MV-4-11 (cell line): ENCODE measurements around the gene RUBCNL.

ENCODE experiments used
- DNase-seq: peaks from one replicate; lab custom pipeline; 2025; lab: John Stamatoyannopoulos, UW

RUBCNL gene

DNA sequence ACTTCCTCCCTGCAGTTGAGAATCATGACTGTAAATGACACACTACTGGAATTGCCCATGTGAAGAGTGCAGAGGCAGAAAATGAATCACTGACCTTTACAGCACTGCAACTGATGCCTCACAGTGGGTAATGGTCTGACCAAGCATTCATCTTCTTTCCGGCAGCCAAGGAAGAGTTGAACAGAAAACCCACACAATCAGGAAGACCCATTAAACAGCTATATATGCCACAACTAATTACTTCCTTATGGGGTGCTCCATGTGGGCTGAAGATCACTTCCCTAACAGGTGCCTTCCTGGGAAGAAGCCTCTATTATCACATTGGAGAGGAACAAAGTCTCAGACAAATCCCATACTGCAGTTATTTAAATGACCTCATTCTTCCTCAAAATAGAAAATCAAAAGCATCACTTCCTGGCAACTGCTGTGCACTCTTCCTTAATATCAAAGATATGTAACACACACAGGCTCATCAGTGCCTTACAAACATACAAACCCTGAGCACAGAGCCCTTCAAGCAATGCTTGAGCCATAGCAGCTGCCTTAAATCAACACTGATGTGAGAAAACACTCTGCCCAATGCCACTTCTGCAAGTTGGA, 45.8 kb downstream of the RUBCNL start:
- DNase-seq = peak; percentile 92

DNA sequence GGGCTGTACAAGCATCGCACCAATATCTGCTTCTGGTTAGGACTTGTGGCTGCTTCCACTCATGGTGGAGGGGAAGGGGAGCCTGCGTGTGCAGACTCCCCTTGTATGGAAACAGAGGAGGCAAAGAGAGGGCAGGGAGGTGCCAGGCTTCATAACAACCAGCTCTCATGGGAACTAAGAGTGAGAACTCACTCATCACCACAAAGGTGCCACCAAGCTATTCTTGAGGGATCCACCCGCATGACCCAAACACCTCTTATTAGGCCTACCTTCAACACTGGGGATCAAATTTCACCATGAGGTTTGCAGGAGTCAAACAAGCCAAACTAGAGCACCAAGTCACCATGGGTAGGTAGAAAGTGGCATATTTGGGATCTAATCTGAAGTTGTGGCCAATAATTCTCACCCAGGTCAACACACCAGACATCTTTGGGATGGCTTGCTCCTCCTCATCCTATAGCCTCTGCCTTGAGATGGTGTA, 46.4 kb downstream of the RUBCNL start:
- DNase-seq = no peak

DNA sequence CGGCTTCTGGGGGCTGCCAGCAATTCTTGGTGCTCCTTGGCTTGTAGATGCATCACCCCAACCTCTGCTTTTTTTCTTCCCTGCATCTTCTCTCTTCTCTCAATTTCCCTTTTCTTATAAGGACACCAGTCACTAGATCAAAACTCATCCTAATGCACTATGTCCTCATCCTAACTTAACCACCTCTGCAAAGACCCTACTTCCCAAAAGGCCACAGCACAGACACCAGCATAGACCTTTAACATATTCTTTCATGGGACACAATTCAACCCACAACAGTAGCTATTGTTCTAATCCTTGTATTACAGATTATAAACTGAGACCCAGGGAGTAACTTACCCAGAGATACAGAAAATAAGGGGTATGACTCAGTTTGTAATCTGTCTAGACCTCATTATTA, 47.0 kb downstream of the RUBCNL start:
- DNase-seq = no peak

DNA sequence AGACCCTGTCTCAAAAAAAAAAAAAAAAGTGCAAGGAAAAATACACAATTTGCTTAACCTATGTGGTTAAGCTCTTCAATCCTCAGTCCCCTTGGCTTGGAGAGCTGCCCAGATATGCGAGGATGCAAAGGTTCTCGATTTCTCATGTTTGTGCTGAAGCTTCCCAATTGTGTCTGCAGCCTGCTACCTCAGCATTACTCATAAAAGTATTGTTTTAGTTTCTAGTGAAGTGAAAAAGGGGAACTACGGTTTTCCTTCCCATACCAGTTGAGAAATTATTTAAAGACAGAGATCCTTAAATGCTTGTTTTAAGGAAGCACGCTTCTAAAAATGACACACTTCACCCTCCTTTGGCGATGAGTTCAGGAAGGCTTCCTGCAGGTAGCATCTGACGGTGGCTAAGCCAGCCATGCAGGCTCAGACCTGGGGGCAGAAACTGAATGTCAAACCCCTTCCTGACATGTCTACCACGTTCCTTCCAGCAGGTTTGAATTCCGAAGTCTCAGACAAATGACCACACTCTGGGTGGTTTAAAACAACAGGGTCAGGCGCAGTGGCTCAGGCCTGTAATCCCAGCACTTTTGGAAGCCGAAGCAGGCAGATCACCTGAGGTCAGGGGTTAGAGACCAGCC, 47.9 kb downstream of the RUBCNL start:
- peak; percentile 99 for DNase-seq

DNA sequence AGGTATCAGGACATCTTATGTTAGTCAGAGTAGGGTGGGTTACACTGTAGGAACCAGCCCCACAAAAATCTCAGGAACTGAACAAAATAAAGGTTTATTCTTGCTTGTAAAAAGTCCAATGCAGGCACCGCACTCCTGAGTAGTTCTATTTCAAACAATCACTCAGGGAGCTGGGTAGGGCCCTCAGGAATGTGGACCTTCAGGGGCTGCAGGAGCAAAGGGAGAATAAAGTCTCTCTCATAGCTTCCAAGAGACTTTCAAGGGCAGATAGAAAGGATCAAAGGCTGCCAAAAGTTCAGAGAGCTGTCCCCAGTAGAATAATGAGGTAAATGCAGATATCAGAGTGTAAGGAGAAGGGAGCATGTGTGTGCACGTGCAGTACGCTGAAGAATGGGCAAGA, 49.4 kb downstream of the RUBCNL start:
- DNase-seq = no peak

DNA sequence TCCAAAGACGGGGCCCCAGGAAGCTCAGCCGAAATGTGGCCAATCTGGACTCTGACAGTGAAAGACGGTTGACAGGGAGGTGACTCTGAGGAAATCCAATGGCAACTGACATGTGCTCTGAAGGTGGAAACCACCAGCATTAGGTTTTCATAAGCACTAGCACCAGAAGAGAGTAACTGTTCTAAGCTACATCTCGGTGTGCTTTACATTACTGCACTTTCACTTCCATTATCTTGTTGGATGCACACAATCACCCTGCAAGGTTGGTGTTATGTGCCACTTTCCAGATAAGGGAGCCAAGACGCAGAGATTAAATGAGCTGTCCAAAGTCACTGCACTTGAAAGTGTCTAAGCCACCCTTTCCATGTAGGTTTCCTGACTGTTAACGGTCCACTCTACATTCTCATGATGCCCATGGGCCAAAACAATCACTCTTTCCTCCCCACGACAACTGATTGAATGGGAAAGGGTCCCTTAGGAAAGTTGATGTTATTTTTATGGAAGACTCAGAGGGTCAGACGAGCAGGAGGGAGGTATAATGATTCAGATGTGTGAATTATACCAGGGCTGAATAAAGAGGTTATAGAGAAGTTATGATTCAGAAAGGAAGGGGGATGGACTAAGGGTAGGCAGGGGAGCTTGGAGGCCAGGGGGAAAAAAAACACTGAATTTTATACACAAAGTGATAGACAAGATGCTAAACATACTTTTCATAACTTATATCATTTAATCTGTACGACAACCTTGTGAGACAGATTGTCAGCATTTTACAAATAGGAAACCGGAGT, 52.8 kb downstream of the RUBCNL start:
- peak; percentile 73 for DNase-seq

DNA sequence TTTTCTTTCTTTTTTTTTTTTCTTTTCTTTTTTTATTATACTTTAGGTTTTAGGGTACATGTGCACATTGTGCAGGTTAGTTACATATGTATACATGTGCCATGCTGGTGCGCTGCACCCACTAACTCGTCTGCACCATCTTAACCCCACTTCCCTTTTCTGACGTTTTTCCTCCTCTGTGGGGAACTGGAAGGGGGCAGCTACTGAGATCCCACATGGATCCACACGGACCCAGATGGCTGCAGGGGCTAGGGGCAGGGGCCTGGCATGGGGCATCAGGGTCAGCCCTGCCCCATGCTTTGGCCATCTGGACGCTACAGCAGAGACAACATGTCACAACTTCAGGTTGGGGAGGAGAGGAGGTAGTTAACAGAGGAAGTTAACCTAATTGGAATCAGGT, 54.3 kb downstream of the RUBCNL start:
- DNase-seq = no peak

DNA sequence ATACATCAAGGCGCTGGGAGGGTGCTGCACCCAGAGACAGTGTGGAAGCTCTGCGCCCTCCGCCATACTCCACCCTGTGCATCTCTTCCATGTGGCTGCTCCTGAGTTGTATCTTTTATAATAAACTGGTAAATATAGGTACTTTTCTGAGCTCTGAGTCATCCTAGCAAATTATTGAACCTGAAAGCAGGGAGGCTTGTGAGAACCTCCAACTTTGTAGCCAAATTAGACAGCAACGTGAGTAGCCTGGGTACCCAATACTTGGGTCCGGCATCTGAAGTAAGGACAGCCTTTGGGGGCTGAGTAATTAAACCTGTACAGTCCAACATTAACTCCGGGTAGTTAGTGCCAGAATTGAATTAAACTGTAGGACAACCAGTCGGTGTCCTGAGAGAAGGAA, 57.4 kb downstream of the RUBCNL start:
- DNase-seq = no peak

DNA sequence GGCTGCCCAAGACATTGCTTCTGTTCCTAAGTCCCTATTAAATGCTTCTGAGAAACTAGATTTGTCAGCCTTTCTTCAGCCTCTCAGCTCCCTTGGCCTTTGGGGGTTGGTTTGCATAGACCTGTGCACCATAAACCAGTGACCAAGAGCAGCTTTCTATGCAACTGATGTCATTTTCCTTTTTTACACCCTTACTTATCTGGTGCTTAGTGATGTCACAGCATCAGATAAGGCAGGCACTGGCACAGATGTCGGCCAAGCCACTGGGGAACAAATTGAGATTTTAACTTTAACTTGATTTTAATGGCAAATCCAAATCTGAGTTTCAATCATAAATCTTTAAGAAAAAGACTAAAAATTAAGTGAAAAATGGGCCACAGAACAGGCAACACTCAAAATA, 59.8 kb downstream of the RUBCNL start:
- DNase-seq = no peak

DNA sequence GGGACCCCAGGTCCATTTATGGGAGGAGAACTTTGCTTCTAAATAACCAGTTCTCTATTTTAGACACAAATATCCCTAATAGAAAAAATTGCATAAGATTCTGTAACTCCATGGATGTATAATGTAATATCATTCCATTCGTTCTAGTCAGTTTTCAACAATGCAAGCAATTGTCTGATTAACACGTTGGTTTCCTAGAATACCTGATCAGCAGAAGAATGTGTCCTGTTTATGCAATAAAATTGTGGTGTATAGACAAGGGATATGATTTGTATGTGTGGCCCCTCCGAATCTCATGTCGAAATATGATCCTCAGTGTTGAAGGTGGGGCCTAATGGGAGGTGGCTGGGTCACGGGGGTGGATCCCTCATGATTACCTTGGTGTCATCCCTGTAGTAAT, 62.1 kb downstream of the RUBCNL start:
- DNase-seq = no peak

DNA sequence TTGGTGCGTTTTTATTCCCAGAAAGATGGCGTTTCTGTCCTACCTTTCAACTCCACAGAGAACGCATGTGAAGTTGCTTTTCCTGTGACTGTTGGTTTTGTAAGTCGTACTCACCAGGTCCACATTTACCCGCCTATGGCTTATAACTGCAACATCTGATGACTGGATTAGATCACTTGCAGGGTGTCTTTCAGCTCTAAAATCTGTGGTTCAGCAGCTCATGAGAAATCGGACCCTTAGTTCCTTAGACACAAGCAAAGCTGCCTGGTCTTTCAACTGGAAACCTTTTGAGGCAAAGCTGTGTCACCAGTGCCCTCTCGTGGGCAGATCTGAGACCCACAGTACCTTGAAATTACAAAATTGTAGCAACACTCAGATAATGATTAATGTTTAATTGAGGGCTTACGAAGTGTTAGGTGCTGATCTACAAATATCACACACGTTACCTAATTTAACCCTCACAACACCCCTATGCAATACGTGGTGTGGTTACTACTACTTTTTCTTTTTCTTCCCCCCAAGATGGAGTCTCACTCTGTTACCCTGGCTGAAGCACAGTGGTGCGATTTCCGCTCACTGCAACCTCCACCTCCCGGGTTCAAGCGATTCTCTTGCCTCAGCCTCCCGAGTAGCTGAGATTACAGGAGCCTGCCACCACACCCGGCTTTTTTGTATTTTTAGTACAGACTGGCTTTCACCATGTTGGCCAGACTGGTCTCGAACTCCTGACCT, 65.4 kb downstream of the RUBCNL start:
- DNase-seq = peak; percentile 73

DNA sequence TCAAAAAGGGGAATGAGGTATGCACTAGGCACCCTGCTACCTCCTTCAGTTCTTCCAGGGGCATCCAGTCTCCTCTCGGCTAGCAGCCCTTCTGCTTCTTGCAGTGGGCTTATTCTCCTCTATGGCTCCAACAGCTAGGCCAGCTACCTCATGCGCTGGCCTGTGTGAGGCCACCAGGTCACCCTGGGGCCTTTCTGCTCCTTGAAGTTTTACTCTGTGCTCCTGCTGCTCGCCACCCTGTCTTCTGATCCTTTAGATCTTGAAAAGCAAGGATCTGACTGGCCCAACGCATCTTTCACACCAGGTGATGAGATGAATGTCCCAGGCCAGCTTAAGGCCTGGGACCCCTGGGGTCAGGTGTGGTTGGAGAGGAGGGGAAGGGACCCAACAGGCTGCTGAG, 66.2 kb downstream of the RUBCNL start:
- DNase-seq = no peak

DNA sequence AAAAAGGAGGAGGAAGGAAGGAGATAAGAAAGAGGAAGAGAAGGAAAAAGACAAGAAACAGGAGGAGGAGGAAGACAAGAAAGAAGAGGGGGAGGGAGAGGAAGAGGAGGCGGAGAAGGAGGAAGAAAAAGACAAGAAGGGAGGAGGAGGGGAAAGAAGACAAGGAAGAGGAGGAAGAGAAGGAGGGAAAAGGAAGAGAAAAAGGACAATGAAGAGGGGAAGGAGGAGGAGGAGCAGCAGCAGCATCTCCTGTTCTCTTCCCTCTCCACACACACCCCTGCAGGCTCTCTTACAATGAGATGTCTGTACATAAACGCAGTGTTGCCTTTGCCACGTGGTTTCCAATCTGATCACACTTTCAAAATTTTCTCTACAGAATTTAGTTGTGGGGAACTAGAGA, 66.6 kb downstream of the RUBCNL start:
- no peak for DNase-seq

DNA sequence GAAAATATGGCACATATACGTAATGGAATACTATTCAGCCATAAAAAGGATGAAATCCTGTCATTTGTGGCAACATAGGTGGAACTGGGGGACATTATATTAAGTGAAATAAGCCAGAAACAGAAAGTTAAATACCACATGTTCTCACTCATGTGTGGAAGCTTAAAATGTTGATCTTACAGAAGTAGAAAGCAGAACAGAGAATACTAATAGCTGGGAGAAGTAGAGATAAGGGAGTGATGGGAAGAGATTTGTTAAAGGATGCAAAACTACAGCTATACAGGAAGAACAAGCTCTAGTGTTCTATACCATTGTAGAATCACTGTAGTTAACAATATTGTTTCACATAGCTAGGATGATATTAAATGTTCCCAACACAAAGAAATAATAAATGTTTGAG, 68.1 kb downstream of the RUBCNL start:
- no peak for DNase-seq

DNA sequence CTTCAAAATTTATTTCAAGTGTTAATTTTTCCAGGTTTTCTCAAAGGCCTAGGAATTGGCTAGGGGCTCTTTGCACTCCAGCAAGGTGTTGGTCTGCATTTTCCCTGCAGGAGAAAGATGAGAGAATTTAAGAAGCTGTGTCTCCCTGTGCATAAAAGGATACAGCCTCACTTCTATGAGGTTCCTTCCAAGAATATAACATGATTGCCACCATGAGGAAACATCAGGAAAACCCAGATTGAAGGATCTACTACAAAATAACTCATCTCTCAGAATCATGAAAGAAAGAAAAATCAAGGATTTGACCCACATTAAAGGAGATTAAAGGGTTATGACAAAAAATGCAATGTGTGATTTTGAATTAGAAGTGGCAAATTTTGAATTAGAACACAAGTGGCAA, 69.9 kb downstream of the RUBCNL start:
- DNase-seq = no peak

DNA sequence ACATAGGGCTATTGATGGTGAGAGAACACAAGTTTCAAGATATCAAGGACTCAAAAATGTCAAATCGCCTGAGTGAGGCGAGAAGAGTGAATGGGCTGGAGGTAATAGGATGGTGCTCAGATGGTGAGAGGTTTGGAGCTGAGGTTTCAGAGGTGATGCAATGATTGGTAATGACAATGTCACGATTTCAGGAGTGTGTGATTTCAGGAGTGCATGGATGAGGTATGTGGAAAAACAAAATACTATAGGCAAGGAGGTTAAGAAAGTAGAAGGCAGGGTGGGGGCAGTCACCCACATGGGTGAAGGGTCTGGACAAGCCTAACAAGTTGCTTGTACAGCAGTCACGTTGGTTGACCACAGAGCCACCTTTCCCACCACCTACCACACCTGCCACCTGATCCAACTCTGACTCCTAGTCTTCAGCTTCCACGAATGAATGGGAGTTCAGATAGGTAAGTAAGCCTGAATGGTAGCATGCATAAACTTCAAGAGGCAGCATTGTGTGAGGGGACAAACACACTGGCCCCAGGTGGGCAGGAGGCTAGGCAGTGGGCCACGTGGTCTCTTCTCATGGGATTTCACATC, 71.5 kb downstream of the RUBCNL start:
- no peak for DNase-seq

DNA sequence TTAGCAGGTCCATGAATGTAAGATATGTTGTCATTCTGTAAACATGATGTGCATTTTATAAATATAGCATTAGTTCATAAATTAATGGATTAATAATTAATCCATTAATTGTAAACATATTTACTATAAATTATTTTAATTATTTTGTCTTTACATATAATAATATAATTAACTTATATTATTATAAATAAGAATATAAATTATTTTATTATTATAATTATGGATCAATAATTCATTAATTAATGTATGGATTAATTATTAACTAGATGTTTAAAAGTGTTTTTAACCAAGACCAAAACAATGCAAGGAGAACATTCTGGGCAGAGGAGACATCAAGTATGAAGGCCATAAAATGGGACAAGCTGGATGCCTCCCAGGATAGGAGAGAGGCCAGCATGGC, 72.0 kb downstream of the RUBCNL start:
- DNase-seq = no peak

DNA sequence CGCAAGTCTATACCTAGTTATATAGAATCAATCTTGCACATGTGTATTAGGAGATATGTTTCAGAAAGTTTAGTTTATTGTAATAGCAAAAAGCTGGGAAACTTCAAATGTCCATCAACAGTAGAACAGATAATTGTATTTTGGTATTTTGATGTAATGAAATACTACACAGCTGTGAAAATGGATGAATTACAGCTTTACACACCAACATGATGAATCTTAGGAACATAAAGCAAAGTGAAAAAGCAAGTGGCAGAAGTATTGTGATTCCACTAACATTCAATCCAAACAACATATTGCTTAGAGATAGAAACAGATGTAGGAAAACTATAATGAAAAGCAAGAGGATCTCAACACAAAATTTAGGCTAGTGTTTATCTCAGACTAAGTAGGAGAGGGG, 72.5 kb downstream of the RUBCNL start:
- no peak for DNase-seq

DNA sequence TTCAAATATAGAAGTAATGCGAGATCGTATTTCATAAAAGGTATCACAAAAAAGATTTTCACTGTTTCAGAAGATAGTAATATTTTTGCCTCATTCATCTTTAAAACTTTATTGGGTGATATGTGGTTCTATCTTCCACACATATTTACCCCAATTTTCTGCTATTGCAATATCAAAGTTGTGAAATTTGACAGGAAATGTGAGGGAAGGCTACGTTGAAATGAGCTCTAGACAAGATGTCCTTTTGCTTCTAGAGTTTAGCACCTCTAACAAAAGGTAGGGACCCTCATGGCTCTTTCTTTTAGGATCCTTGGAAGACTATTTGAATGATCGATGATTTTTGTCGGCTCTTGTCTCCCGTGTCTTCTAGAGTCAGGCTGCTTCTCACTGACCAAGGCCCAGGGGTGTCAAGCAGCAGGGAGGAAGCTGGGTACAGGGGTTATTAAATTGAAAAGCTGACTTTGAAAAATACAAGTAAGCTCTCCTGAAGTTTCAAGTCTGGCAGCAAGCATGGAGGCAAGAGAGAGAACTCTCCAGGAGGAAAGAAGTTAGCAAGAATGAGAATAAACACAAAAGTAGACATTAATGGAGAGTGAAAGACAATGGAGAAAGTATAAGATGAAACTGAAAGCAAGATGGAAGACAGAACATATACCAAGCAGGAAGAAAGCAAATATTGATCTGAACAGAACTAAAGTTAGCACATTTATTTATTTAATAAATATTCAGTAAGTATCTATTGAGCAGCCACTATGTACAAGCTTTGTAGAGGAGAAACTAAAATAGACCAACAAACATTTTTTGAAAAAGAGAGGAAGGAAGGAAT, 73.4 kb downstream of the RUBCNL start:
- no peak for DNase-seq

DNA sequence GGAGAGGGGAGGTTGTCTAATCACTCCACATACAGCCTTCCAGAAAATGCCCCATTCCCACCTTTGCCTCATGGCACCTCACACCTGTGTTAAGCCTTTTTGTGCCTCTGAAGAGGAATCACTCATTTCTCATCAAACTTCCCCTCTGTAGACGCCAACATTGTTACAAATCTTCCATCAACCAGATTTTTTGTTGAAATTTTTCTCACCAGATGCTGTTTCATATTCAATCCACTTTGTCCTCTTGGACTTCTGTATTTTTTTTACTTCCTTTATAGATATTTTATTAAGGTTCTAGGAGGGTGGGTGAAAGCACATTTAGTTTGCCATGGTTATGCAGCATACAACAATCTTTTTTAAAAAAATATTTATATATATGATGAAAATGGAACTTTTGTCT, 74.0 kb downstream of the RUBCNL start:
- DNase-seq = no peak

DNA sequence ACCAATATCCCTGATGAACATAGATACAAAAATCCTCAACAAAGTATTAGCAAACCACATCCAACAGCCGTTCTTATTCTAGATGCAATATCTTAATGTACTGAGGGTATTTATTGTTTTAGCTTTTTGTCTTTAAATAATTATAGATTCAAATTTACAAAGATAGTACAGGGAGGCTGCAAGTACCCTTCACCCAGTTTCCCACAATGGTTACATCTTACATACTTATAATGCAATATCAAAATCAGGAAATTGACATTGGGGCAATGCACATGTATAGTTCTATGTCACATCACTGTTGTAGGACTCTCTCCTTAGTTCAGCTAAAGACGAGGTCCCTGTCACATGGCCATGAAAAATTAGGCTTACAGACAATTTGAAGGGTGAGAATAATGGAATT, 75.8 kb downstream of the RUBCNL start:
- no peak for DNase-seq
